H1 (cell line): Measurements from ENCODE around the gene DENND1A.

Experiments
- CBX5 ChIP-seq: fragments of 300-800, 300-1000 bp; sonication (generic); IDR thresholded peaks from 2 replicates; pipeline ENCODE4 v1.7.1; 2016; ENCODE audit warnings: antibody characterized with exemption, low read length, low read depth
- CHD2 ChIP-seq: IDR thresholded peaks from 2 replicates; pipeline ENCODE4 v1.6.1; 2012; ENCODE audit warnings: low read length, improper control_type of control experiment
- CREB1 ChIP-seq: IDR thresholded peaks from 2 replicates; pipeline ENCODE4 v1.6.1; 2012; ENCODE audit warnings: inconsistent platforms
- EZH2 ChIP-seq: fragments of 200-600 bp; sonication (generic); IDR thresholded peaks from 2 replicates; pipeline ENCODE4 v1.7.1; 2012; ENCODE audit warnings: low read depth, mild to moderate bottlenecking, moderate library complexity, low read length, inconsistent platforms; ENCODE audit not compliant: severe bottlenecking
- GABPA ChIP-seq: IDR thresholded peaks from 2 replicates; pipeline ENCODE4 v1.6.1; 2011; ENCODE audit warnings: mild to moderate bottlenecking, low read length, moderate library complexity, borderline replicate concordance; ENCODE audit not compliant: insufficient read depth
- HDAC2 ChIP-seq, 2 experiments: fragments of 300-600 bp in 1 of 2; sonication (generic) in 1 of 2; IDR thresholded peaks; 2 replicates each; pipeline ENCODE4 v1.6.1; 2011 to 2012; ENCODE audit warnings: low read depth in 2 of 2, low read length in 2 of 2, mild to moderate bottlenecking in 2 of 2, moderate library complexity in 2 of 2, borderline replicate concordance in 1 of 2, inconsistent platforms in 1 of 2
- POLR2AphosphoS5 ChIP-seq: IDR thresholded peaks from 2 replicates; pipeline ENCODE4 v1.6.1; 2011; ENCODE audit warnings: low read depth, low read length
- RXRA ChIP-seq: IDR thresholded peaks from 2 replicates; pipeline ENCODE4 v1.6.1; 2011; ENCODE audit warnings: low read depth, mild to moderate bottlenecking, low read length, moderate library complexity; ENCODE audit not compliant: insufficient read depth
- SIN3A ChIP-seq, 2 experiments: IDR thresholded peaks in 1 of 2; conservative IDR thresholded peaks in 1 of 2; 2 replicates each; pipeline ENCODE4 v1.6.1; 2011 to 2012; ENCODE audit warnings: low read length in 2 of 2, improper control_type of control experiment in 1 of 2, low read depth in 1 of 2, mild to moderate bottlenecking in 1 of 2
- YY1 ChIP-seq: IDR thresholded peaks from 2 replicates; pipeline ENCODE4 v1.6.1; 2011; ENCODE audit warnings: low read depth, mild to moderate bottlenecking, low read length
- ZNF274 ChIP-seq: IDR thresholded peaks from 2 replicates; pipeline ENCODE4 v1.7.0; 2012; ENCODE audit warnings: low read length, borderline replicate concordance; ENCODE audit errors: extremely low read depth
- TF ChIP-seq, protein P1 (sequence below), 3 experiments: IDR thresholded peaks; 1 replicate in 2 of 3; 2 replicates in 1 of 3; pipeline versions ENCODE4 v1.5.1 to v1.6.1; 2011; ENCODE audit warnings: low read length in 3 of 3, mild to moderate bottlenecking in 3 of 3, inconsistent platforms in 2 of 3, low read depth in 1 of 3, moderate library complexity in 1 of 3; ENCODE audit not compliant: insufficient read depth in 1 of 3; ENCODE audit errors: control extremely low read depth in 1 of 3

DNA sequence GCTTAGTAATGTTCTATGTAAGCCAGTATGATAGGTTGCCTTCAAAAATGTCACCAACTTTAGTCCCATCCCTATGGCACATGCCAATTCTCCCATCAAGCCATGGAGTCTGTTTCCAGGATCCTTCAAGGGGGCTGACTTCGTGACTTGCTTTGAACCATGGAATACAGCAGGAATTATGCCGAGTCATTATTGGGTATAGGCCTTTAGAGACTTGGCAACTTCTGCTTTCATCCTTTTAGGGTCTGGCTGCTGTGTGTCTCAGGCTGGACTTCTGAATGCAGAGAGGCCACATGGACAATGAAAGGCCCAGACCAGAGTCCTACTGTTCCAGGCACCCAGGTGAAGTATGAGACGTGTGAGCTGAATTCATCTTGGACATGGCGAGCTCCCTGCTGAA lies 109.8 kb downstream of the DENND1A start:
- TF ChIP-seq ZNF274 (no peak), CREB1 (no peak), GABPA (no peak), EZH2 (no peak), SIN3A (conservative IDR thresholded peaks at IDR 0.05 in 1 of 2, IDR thresholded peaks at IDR 0.05 in 1 of 2; ENCODE audit: low read depth in 1 of 2, low read length in 2 of 2) (no peak), YY1 (no peak), CBX5 (no peak), HDAC2 (IDR thresholded peaks at IDR 0.05; ENCODE audit: borderline replicate concordance in 1 of 2, low read depth in 2 of 2, low read length in 2 of 2) (no peak), POLR2AphosphoS5 (no peak), RXRA (no peak), CHD2 (no peak)
- TF ChIP-seq, protein P1, sequence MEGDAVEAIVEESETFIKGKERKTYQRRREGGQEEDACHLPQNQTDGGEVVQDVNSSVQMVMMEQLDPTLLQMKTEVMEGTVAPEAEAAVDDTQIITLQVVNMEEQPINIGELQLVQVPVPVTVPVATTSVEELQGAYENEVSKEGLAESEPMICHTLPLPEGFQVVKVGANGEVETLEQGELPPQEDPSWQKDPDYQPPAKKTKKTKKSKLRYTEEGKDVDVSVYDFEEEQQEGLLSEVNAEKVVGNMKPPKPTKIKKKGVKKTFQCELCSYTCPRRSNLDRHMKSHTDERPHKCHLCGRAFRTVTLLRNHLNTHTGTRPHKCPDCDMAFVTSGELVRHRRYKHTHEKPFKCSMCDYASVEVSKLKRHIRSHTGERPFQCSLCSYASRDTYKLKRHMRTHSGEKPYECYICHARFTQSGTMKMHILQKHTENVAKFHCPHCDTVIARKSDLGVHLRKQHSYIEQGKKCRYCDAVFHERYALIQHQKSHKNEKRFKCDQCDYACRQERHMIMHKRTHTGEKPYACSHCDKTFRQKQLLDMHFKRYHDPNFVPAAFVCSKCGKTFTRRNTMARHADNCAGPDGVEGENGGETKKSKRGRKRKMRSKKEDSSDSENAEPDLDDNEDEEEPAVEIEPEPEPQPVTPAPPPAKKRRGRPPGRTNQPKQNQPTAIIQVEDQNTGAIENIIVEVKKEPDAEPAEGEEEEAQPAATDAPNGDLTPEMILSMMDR (IDR thresholded peaks at IDR 0.05; ENCODE audit: control extremely low read depth in 1 of 3, insufficient read depth in 1 of 3, low read depth in 1 of 3, low read length in 3 of 3) = no peak
